ENCODE results near the gene UCHL5.

Gene UCHL5, protein sequence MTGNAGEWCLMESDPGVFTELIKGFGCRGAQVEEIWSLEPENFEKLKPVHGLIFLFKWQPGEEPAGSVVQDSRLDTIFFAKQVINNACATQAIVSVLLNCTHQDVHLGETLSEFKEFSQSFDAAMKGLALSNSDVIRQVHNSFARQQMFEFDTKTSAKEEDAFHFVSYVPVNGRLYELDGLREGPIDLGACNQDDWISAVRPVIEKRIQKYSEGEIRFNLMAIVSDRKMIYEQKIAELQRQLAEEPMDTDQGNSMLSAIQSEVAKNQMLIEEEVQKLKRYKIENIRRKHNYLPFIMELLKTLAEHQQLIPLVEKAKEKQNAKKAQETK
- total RNA-seq = 11.7 to 62.9 (median 37.1) reads per million in 17 experiments

DNA sequence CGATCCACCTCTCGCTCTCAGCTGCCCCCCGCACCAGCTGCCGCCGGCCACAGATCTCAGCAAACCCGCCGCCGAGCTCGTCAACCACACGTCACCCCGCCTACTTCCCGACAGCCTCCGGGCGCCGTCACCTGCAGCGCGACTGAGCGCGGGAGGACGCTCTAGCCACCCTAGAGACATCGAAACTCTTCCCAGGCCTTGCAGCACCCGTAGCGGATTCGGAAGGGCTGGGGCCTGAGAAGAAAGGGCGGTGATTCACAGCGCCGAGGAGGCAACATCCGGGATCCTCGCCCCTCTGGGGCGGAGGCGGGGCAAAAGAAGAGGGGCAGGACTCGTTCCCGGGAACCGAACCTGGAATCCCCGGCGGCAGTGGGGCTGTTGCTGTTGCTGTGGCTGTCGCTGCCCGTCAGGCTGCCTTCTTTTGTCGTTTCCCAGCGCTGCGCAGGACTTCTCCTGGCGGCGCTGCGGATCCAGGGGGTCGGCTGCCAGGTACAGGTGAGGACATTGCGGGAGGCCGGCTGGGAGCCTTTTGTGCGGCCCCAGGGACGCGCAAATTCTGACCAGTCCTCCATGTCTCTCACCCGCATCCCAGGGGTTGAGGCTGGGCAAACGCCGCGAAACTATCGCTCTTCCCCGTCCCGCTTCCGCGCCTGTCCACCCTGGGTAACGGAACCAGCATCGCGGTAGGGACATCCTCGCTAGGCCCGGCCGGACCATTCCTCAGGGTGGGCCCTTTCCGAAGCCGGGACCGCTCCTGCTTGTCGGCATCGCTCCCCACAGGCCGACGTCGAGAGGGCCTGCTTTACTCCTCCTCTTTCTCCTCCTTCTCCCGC is at the start of gene UCHL5, which contains the start of gene RO60:
Gene UCHL5 (minus strand): TSS at position 79 of the 833 bp plus-strand sequence. CDS start 100 bp downstream, outside the sequence.
Gene RO60 (plus strand): TSS at position 331 of the 833 bp plus-strand sequence. CDS start 9,443 bp downstream, outside the sequence.
- peak; percentile 97 to 99 (median 98) for DNase-seq

GRCh38 chr1:193108471-193108870 is 49.3 kb upstream of the UCHL5 start:
- no peak for DNase-seq

- peak in 1 of 4 experiments; percentile 17 for DNase-seq
Measured at GRCh38 chr1:193105821-193106177, 46.6 kb upstream of the UCHL5 start.

DNA sequence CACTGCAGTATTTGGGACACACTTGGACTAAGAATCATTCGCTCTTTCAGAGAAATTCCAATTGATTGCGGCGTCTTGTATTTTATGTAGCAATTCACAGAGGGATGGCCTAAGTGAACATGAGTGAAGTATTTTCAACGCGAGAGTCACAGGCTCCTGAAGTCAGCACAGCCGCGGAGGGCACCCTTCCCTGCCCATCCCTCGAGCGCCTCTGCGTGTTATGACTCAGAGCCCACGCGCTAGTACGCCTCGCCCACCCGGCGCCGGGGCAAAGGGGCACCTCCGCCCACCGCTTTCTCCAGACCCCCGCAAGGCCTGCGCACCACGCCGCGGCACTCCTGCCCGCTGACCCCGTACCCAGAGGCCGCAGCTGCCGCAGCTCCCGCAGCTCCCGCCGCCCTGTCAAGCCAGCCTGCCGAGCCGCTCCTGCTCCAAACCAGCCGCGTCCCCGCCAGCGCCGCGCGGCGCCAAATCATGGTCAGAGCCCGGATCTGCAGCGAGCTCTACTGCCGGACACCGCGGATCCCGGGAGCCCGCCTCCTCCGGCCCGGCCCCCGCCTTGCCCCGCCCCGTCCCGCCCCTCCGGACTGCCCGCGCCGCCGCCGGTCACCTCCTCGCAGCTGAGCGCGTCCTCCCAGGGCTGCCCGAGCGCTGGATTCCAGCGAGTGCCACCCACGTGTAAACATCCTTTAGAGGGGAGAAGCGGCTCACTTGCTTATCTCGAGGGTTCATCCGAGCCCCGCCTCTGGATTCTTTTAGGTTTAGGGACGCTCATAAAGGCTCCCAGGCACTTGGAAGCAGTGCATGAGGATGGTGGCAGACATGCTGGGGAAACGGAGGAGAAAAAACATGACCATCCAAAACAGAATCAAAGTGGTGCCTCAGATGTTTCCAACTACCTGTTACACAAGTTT is 46.0 kb upstream of the UCHL5 start, which contains the start of gene GLRX2:
Gene GLRX2 (minus strand): TSS at position 508 of the 914 bp plus-strand sequence. CDS start 32 bp downstream, at position 476.
- DNase-seq = peak; percentile 89 to 96 (median 94)

DNA sequence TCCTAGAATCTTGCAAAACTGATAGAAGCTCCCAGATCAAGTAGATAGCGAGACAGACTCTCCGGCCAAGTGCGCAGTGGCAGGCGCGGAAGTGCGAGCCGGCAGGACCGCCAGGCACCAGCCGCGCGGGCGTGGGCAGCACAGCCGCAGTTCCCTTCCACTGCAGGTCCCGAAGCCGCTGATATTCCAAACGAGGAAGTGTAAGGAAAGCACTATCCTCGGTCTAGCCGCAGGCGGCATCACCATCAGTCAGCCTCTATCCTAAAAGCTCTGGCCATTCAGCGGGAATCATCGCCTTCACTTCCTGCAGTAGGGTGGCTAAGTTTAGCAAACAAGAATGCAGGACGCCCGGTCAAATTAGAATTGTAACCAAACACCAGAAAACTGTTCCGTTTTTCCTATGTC is 45.3 kb upstream of the UCHL5 start:
- peak; percentile 83 to 92 (median 90) for DNase-seq

GRCh38 chr1:193103759-193104501 is 44.8 kb upstream of the UCHL5 start:
- DNase-seq = peak in 1 of 4 experiments; percentile 5

DNA sequence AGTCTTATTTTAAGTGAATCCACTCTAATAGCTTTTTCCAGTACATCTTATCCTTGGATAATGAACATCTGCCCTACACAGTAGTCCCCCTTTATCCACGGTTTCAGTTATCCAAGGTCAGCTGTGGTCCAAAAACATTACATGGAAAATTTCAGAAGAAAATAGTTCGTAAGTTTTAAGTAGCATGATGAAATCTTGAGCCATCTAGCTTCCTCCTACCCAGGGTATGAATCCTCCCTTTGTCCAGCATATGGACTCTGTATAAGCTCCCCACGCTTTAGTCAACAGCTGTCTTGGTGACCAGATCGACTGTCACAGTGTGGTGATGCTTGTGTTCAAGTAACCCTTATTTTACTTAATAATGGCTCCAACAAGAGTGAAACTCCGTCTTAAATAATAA is 43.5 kb upstream of the UCHL5 start:
- DNase-seq = peak in 2 of 4 experiments; percentile 12 to 15

DNA sequence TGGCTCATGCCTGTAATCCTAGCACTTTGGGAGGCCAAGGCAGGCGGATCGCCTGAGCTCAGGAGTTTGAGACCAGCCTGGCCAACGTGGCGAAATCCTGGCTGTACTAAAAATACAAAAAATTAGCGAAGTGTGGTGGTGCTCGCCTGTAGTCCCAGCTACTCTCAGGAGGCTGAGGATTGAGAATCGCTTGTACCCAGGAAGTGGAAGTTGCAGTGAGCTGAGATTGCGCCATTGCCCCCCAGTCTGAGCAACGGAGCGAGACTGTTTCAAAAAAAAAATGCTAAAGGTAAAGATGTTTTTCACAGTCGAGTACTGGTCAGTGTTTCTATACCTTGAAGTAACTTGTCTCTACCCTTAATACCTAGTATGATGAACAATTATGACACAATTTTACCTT is 35.0 kb upstream of the UCHL5 start:
- no peak for DNase-seq

- no peak for DNase-seq
Measured at GRCh38 chr1:193090865-193091264, 31.7 kb upstream of the UCHL5 start.

- DNase-seq = no peak
Measured at GRCh38 chr1:193087893-193088292, 28.7 kb upstream of the UCHL5 start.

DNA sequence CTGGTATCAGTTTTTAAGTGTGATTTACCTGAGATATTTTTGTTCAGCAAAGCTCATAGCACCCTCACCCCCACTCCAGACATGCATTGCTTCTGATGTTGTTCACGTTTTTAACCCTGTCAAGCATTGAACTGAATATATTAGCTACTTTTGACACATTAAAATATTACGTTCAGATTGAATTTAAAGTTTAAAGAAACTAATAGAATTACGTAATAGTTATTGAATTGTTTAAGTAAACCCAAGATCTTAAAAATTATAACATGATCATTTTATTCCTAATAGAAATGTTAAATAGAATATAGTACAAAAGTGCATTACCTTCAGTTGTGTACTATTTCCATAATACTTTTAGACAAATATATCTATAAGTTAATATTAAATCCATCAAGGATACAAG is 27.2 kb upstream of the UCHL5 start:
- DNase-seq = no peak

- DNase-seq = no peak
Measured at GRCh38 chr1:193085263-193085662, 26.1 kb upstream of the UCHL5 start.

DNA sequence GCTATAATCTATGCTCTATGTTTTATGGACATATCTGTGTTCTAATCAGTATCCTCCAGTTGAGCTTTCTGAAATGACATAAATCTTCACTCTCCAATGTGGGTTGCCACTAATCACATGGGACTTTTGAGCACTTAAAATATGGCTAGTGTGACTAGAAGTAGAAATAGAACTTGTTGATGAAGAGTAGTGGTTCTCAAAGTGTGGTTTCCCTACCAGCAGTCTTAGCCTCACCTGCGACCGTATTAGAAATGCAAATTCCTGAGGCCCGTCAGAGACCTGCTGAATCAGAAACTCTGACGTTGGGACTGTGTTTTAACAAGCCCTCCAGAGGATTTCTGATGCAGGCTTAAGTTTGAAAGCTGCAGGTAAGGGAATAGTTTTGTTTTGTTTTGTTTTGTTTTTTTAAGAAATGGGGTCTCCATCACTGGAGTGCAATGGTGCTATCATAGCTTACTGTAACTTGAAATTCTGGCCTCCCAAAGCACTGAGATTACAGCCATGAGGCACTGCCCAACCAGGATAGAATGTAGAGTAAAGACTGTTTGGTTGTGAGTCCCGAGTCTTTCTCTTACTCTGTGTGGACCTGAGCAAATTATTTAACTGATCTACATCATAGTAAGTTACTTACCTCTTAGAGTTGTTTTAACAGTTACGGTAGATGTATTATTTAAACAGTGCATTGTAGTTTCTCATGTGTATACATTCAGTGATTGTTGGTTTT is 24.4 kb upstream of the UCHL5 start:
- DNase-seq = no peak

GRCh38 chr1:193079187-193079586 is 20.0 kb upstream of the UCHL5 start:
- no peak for DNase-seq

DNA sequence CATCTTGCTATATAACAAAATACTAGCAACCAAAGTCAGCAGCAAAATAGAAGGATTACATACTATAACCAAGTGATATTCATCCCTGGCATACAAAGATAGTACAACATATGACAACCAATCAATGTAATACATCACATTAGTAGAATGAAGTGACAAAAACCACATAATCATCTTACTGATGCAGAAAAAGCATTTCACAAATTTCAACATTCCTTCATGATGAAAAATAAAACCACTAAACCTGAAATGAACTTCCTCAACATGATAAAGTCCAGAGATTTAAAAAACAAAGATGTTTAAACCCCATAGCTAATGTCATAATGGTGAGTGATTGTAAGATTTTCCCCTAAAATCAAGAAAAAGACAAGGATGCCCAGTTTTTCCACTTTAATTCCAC is 18.8 kb upstream of the UCHL5 start:
- DNase-seq = no peak

GRCh38 chr1:193070942-193071341 is 11.8 kb upstream of the UCHL5 start:
- no peak for DNase-seq

DNA sequence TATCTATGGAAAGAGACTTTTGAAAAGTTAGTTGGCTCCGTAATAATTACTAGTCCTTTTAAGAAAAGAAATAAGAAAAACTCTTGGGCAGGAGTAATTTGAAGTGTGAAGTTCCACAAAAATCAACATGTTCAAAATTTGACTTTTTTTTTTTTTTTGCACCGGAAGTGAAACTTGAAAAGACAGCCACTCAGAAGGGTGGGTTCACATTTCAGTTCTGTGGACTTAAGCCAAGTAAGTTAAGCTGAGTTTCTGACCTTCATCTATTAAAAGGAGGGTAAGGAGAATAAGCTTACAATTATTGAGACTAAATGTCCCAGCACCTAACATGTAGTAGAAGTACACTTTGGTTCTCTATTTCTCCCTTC is 11.2 kb upstream of the UCHL5 start:
- peak in 2 of 4 experiments; percentile 2 to 12 for DNase-seq

DNA sequence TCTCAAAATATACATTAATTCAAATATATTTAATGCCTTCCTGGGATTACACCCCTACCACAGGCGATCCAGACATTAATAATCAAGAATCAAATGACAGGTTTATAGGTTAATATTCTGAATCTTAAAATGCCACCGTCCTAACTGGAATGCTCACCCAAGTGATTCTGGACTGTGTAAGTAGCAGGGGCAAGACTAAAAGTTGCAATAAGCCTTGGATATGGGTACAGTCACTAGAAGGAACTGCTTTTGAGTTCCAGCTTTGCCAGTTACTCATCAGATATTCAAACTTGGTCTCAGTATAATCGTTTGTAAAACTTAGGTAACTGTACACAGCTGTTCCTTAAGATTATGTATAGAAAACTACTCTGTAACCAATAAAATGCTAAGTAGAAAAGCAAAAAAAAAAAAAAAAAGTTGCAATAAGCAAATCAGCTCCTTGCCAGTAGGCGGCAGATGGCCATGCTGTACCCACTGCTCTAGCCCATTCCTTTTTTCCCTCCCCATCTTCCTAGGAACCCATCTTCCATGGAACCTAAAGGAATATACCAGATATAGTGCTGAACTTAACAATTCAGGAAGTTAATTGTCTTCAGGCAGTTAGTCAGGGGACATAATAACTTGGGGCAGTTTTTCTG is 10.7 kb upstream of the UCHL5 start:
- DNase-seq = peak in 3 of 4 experiments; percentile 3 to 17 (median 15)

GRCh38 chr1:193068013-193068412 is 8.9 kb upstream of the UCHL5 start:
- DNase-seq = peak in 1 of 4 experiments; percentile 8

DNA sequence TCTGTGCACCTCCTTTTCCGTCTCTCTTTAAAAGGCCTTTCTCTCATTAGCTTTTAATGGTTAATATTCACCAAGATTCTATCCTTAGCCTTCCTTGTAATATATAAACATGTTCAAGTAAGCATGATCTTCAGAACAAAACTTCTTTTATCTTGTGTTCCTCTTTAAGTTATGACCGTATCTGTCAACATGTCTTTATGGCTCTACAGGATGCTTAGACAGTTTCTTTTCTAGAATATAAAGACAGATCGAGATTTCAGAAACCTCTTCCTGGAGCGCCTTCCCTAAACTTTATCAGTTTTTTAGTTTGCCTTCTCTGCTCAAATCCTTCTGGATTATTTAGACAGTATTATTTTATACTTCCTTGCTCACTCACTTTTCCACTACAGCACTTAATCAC is 7.4 kb upstream of the UCHL5 start:
- DNase-seq = no peak

Data from suppressor macrophage (primary cell).